C4-2B (cell line): Measurements from ENCODE around the gene IGFBP3.

Experiments
- ZFX ChIP-seq: fragments of 450-650 bp; IDR thresholded peaks from 2 replicates; pipeline ENCODE4 v1.6.1; 2017
- TF ChIP-seq, protein P1 (sequence below): fragments of 450-650 bp; conservative IDR thresholded peaks from 2 replicates; pipeline ENCODE4 v1.5.1; 2017; ENCODE audit warnings: mild to moderate bottlenecking

DNA sequence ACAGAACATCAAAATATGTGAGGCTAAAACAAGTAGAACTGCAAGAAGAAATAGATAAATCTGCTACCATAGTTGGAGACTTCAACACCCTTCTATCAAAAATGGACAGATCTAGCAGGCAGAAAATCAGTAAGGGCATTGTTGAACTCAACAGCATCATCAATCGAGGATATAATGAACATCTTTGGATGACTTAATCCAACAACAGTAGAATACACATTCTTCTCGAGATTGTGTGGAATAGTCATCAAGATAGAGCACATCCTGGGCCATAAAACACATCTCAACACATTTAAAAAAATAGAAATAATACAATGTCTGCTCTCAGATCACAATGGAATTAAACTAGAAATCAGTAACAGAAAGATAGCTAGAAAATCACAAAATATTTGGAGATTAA is 22.9 kb downstream of the IGFBP3 start:
- TF ChIP-seq, protein P1, sequence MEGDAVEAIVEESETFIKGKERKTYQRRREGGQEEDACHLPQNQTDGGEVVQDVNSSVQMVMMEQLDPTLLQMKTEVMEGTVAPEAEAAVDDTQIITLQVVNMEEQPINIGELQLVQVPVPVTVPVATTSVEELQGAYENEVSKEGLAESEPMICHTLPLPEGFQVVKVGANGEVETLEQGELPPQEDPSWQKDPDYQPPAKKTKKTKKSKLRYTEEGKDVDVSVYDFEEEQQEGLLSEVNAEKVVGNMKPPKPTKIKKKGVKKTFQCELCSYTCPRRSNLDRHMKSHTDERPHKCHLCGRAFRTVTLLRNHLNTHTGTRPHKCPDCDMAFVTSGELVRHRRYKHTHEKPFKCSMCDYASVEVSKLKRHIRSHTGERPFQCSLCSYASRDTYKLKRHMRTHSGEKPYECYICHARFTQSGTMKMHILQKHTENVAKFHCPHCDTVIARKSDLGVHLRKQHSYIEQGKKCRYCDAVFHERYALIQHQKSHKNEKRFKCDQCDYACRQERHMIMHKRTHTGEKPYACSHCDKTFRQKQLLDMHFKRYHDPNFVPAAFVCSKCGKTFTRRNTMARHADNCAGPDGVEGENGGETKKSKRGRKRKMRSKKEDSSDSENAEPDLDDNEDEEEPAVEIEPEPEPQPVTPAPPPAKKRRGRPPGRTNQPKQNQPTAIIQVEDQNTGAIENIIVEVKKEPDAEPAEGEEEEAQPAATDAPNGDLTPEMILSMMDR, result no peak
- TF ChIP-seq ZFX, result no peak
